Dendritic cell treated with granulocyte-macrophage colony-stimulating factor and Interleukin-4, amounts not matched to agents 40 ng/mL and 50 ng/mL, for 4 days (primary cell): ENCODE measurements around the gene VSTM2B.

ENCODE experiments used
- H3K27ac Mint-ChIP-seq: one replicate; pipeline ENCODE4 v1.8.0; 2022; ENCODE audit warnings: mild to moderate bottlenecking, mixed read lengths
- H3K27me3 Mint-ChIP-seq: one replicate; pipeline ENCODE4 v1.8.0; 2022; ENCODE audit warnings: mild to moderate bottlenecking, mixed read lengths
- H3K36me3 Mint-ChIP-seq: one replicate; pipeline ENCODE4 v1.8.0; 2022; ENCODE audit warnings: low read depth, mixed read lengths
- H3K4me1 Mint-ChIP-seq: one replicate; pipeline ENCODE4 v1.8.0; 2022; ENCODE audit warnings: low read depth, mixed read lengths
- H3K4me3 Mint-ChIP-seq: one replicate; pipeline ENCODE4 v1.8.0; 2022; ENCODE audit warnings: mild to moderate bottlenecking, moderate library complexity, mixed read lengths
- H3K9me3 Mint-ChIP-seq: one replicate; pipeline ENCODE4 v1.8.0; 2022; ENCODE audit warnings: mixed read lengths
- intact Hi-C: fragments of 100-400 bp; cut with micrococcal nuclease; formaldehyde crosslinking; loops from one replicate; pipeline ENCODE4 v1.15.0; 2022

VSTM2B gene

GRCh38 chr19:29596080-29596727 is 70.4 kb downstream of the VSTM2B start:
- Mint-ChIP-seq H3K36me3 (no peaks in the 10 kb centered on the region), H3K9me3 (no peaks in the 10 kb centered on the region), H3K4me1 (no peaks in the 10 kb centered on the region), H3K27ac (no peak overlapping the region), H3K27me3 (peaks cover 22% of the 10 kb centered on the region), H3K4me3 (no peak overlapping the region)
- intact Hi-C loops, result no loop called here

GRCh38 chr19:29596885-29597525 is 71.2 kb downstream of the VSTM2B start:
- no peaks in the 10 kb centered on the region for H3K9me3 Mint-ChIP-seq
- H3K4me1 Mint-ChIP-seq, result no peaks in the 10 kb centered on the region
- no peak overlapping the region for H3K4me3 Mint-ChIP-seq
- H3K27ac Mint-ChIP-seq, result no peak overlapping the region
- intact Hi-C loops, result no loop called here
- H3K27me3 Mint-ChIP-seq, result peaks cover 22% of the 10 kb centered on the region
- no peaks in the 10 kb centered on the region for H3K36me3 Mint-ChIP-seq

GRCh38 chr19:29598036-29598435 is 72.2 kb downstream of the VSTM2B start:
- no peak overlapping the region for H3K27ac Mint-ChIP-seq
- H3K4me3 Mint-ChIP-seq, result no peak overlapping the region
- H3K9me3 Mint-ChIP-seq, result no peaks in the 10 kb centered on the region
- H3K27me3 Mint-ChIP-seq, result peaks cover 20% of the 10 kb centered on the region
- H3K4me1 Mint-ChIP-seq, result no peaks in the 10 kb centered on the region
- intact Hi-C loops, result no loop called here
- H3K36me3 Mint-ChIP-seq, result no peaks in the 10 kb centered on the region

- Mint-ChIP-seq H3K27me3 (peaks cover 17% of the 10 kb centered on the region), H3K4me1 (no peaks in the 10 kb centered on the region), H3K27ac (no peak overlapping the region), H3K36me3 (no peaks in the 10 kb centered on the region), H3K4me3 (no peak overlapping the region), H3K9me3 (no peaks in the 10 kb centered on the region)
- intact Hi-C loops, result no loop called here
Measured at GRCh38 chr19:29598496-29598895, 72.7 kb downstream of the VSTM2B start.

GRCh38 chr19:29603308-29603707 is 77.5 kb downstream of the VSTM2B start:
- no peak overlapping the region for H3K27ac Mint-ChIP-seq
- H3K27me3 Mint-ChIP-seq, result peaks cover 1% of the 10 kb centered on the region
- H3K9me3 Mint-ChIP-seq, result no peaks in the 10 kb centered on the region
- no peaks in the 10 kb centered on the region for H3K4me1 Mint-ChIP-seq
- H3K4me3 Mint-ChIP-seq, result no peak overlapping the region
- intact Hi-C loops, result loop anchor here (10.0 kb wide), 2 partner anchors 241 to 341 kb away; partner anchors contain the start of gene URI1
- peaks cover 12% of the 10 kb centered on the region for H3K36me3 Mint-ChIP-seq

GRCh38 chr19:29605653-29606419 is 80.0 kb downstream of the VSTM2B start, which contains the start of gene POP4:
TSS of gene POP4 (plus strand) at chr19:29606283. CDS start at chr19:29606319, 36 bp downstream.
- peaks cover 1% of the 10 kb centered on the region for H3K27me3 Mint-ChIP-seq
- H3K4me1 Mint-ChIP-seq, result peaks cover 4% of the 10 kb centered on the region
- H3K27ac Mint-ChIP-seq, result peak within 1 kb of the TSS; percentile 99
- H3K9me3 Mint-ChIP-seq, result no peaks in the 10 kb centered on the region
- peak within 1 kb of the TSS; percentile 90 for H3K4me3 Mint-ChIP-seq
- intact Hi-C loops, result loop anchor here (5.0 to 10.0 kb wide), 3 partner anchors 239 to 394 kb away; partner anchors contain the start of genes UQCRFS1 and URI1
- peaks cover 37% of the 10 kb centered on the region for H3K36me3 Mint-ChIP-seq

GRCh38 chr19:29606420-29606747 is 80.6 kb downstream of the VSTM2B start:
- Mint-ChIP-seq H3K4me1 (peaks cover 10% of the 10 kb centered on the region), H3K4me3 (peak overlapping the region; percentile 90), H3K27me3 (no peaks in the 10 kb centered on the region), H3K27ac (peak overlapping the region; percentile 99), H3K36me3 (peaks cover 42% of the 10 kb centered on the region), H3K9me3 (no peaks in the 10 kb centered on the region)
- intact Hi-C loops, result loop anchor here (5.0 to 10.0 kb wide), 3 partner anchors 238 to 394 kb away; partner anchors contain the start of genes UQCRFS1 and URI1

GRCh38 chr19:29609636-29610035 is 83.8 kb downstream of the VSTM2B start:
- Mint-ChIP-seq H3K4me3 (no peak overlapping the region), H3K36me3 (peaks cover 75% of the 10 kb centered on the region), H3K4me1 (peaks cover 11% of the 10 kb centered on the region), H3K27me3 (no peaks in the 10 kb centered on the region), H3K27ac (no peak overlapping the region), H3K9me3 (no peaks in the 10 kb centered on the region)
- intact Hi-C loops, result loop anchor here (1.0 to 10.0 kb wide), 5 partner anchors 82 to 397 kb away; partner anchors contain the start of genes UQCRFS1 and URI1

- no peaks in the 10 kb centered on the region for H3K27me3 Mint-ChIP-seq
- no peaks in the 10 kb centered on the region for H3K9me3 Mint-ChIP-seq
- peaks cover 11% of the 10 kb centered on the region for H3K4me1 Mint-ChIP-seq
- no peak overlapping the region for H3K4me3 Mint-ChIP-seq
- intact Hi-C loops, result loop anchor here (1.0 kb wide), 2 partner anchors 81 to 106 kb away; no protein-coding TSS in a partner anchor
- H3K27ac Mint-ChIP-seq, result no peak overlapping the region
- H3K36me3 Mint-ChIP-seq, result peaks cover 80% of the 10 kb centered on the region
Measured at GRCh38 chr19:29610213-29610573, 84.4 kb downstream of the VSTM2B start.

GRCh38 chr19:29610574-29611271 is 84.9 kb downstream of the VSTM2B start:
- intact Hi-C loops, result loop anchor here (1.0 kb wide), 2 partner anchors 81 to 106 kb away; no protein-coding TSS in a partner anchor
- peaks cover 84% of the 10 kb centered on the region for H3K36me3 Mint-ChIP-seq
- H3K27ac Mint-ChIP-seq, result peak overlapping the region; percentile 18
- H3K4me1 Mint-ChIP-seq, result peaks cover 11% of the 10 kb centered on the region
- H3K27me3 Mint-ChIP-seq, result no peaks in the 10 kb centered on the region
- H3K4me3 Mint-ChIP-seq, result no peak overlapping the region
- no peaks in the 10 kb centered on the region for H3K9me3 Mint-ChIP-seq

- intact Hi-C loops, result no loop called here
- Mint-ChIP-seq H3K4me1 (peaks cover 11% of the 10 kb centered on the region), H3K36me3 (peaks cover 86% of the 10 kb centered on the region), H3K9me3 (no peaks in the 10 kb centered on the region), H3K27me3 (no peaks in the 10 kb centered on the region), H3K27ac (no peak overlapping the region), H3K4me3 (no peak overlapping the region)
Measured at GRCh38 chr19:29612121-29612520, 86.3 kb downstream of the VSTM2B start.

- no peak overlapping the region for H3K27ac Mint-ChIP-seq
- H3K4me3 Mint-ChIP-seq, result no peak overlapping the region
- H3K36me3 Mint-ChIP-seq, result peaks cover 86% of the 10 kb centered on the region
Measured at GRCh38 chr19:29612801-29613595, 87.2 kb downstream of the VSTM2B start.

GRCh38 chr19:29614046-29614445 is 88.3 kb downstream of the VSTM2B start:
- Mint-ChIP-seq H3K4me3 (no peak overlapping the region), H3K9me3 (no peaks in the 10 kb centered on the region), H3K4me1 (peaks cover 11% of the 10 kb centered on the region), H3K27ac (no peak overlapping the region), H3K27me3 (no peaks in the 10 kb centered on the region), H3K36me3 (peaks cover 78% of the 10 kb centered on the region)
- intact Hi-C loops, result no loop called here

More at GRCh38 chr19:29612801-29613595, 87.2 kb downstream of the VSTM2B start:
- intact Hi-C loops, result no loop called here
- Mint-ChIP-seq H3K27me3 (no peaks in the 10 kb centered on the region), H3K9me3 (no peaks in the 10 kb centered on the region), H3K4me1 (peaks cover 11% of the 10 kb centered on the region)
